ENCODE measurements around the gene RBAK. TPM values are rescaled to one million over a fixed set of nuclear protein-coding genes. Genes with fewer than 3 reads are reported as not detected.
"Not testable (repeated sequence)": the region's sequence is repeated elsewhere in the genome, so short reads cannot be mapped to it uniquely, and the experiment has no call there.

The RBAK gene
- total RNA-seq, 2 experiments from 2014 or later = 12.4 to 12.7 TPM

GRCh38 chr7:5088228-5088833 is 42.7 kb downstream of the RBAK start:
- H3K36me3 Mint-ChIP-seq (ENCODE audit: low read depth); H3K9me3 Mint-ChIP-seq (ENCODE audit: low read depth); H3K27me3 Mint-ChIP-seq; H3K27ac Mint-ChIP-seq; DNase-seq; ATAC-seq; H3K4me1 Mint-ChIP-seq; H3K4me3 Mint-ChIP-seq; POLR2A ChIA-PET: not testable (repeated sequence)
- intact Hi-C loops (cut with DNase I, micrococcal nuclease) = loop anchor here in 1 of 2 experiments (10.0 kb wide), 1 partner anchor 474 kb away; no protein-coding TSS in a partner anchor
- CTCF ChIA-PET = interaction anchor here (0.9 to 4.7 kb wide), 2 partner anchors 114 to 291 kb away, joined by 5 to 36 read pairs; no protein-coding TSS in a partner anchor

DNA sequence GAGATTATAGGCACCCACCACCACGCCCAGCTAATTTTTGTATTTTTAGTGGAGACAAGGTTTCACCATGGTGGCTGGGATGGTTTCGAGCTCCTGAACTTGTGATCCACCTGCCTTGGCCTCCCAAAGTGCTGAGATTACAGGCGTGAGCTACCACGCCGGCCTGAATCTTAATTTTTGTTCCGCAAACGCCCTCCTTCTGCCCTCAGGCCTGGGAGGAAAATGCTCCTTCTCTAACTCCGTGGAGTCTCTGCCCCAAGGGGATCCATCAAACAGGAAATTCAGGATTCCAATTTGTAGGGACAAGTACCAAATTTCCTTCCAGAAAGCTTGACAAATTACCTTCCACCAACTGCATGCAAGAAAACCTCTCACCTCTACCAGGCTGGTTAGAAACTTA is 43.2 kb downstream of the RBAK start:
- H3K27me3 Mint-ChIP-seq = no peaks in the 10 kb centered on the region
- H3K4me3 Mint-ChIP-seq = no peak overlapping the region
- POLR2A ChIA-PET = no interaction called here
- CTCF ChIA-PET = interaction anchor here (0.9 kb wide), 1 partner anchor 115 kb away, joined by 5 read pairs; no protein-coding TSS in a partner anchor
- peaks cover 2% of the 10 kb centered on the region for H3K4me1 Mint-ChIP-seq
- intact Hi-C loops (cut with DNase I, micrococcal nuclease) = loop anchor here in 1 of 2 experiments (10.0 kb wide), 1 partner anchor 474 kb away; no protein-coding TSS in a partner anchor
- H3K27ac Mint-ChIP-seq = no peak overlapping the region
- DNase-seq = no peak
- ATAC-seq = no peak
- peaks cover 1% of the 10 kb centered on the region for H3K36me3 Mint-ChIP-seq (ENCODE audit: low read depth)
- peaks cover 3% of the 10 kb centered on the region for H3K9me3 Mint-ChIP-seq (ENCODE audit: low read depth)

- CTCF ChIA-PET = no interaction called here
- H3K4me3 Mint-ChIP-seq = no peak overlapping the region
- POLR2A ChIA-PET = interaction anchor here (0.6 kb wide), 1 partner anchor 115 kb away, joined by 4 read pairs; no protein-coding TSS in a partner anchor
- ATAC-seq (no peak), DNase-seq (no peak)
- H3K27me3 Mint-ChIP-seq = no peaks in the 10 kb centered on the region
- intact Hi-C loops (cut with DNase I, micrococcal nuclease) = no loop called here
- no peak overlapping the region for H3K27ac Mint-ChIP-seq
- H3K9me3 Mint-ChIP-seq (ENCODE audit: low read depth) = peaks cover 19% of the 10 kb centered on the region
- H3K4me1 Mint-ChIP-seq = no peaks in the 10 kb centered on the region
- peaks cover 3% of the 10 kb centered on the region for H3K36me3 Mint-ChIP-seq (ENCODE audit: low read depth)
Observed at GRCh38 chr7:5093948-5094347, 48.3 kb downstream of the RBAK start.

DNA sequence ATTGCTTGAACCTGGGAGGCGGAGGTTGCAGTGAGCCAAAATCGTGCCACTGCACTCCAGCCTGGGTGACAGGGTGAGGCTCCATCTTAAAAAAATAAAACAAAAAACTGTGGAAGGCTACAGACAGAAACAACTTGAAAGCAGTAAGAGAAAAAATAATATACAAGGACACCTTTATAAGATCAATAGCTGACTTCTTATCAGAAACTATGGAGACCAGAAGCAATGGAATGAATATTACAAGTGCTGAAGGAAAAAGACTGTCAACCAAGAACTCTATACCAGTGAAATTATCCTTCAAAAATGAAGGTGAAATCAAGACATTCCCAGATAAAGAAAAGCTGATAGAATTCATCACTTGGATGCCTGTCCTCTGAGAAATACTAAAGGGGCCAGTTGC is 49.0 kb downstream of the RBAK start:
- DNase-seq = no peak
- intact Hi-C loops (cut with DNase I, micrococcal nuclease) = no loop called here
- no peak overlapping the region for H3K27ac Mint-ChIP-seq
- no peak overlapping the region for H3K4me3 Mint-ChIP-seq
- no peak for ATAC-seq
- POLR2A ChIA-PET = no interaction called here
- H3K9me3 Mint-ChIP-seq (ENCODE audit: low read depth) = peaks cover 19% of the 10 kb centered on the region
- H3K36me3 Mint-ChIP-seq (ENCODE audit: low read depth) = peaks cover 3% of the 10 kb centered on the region
- no peaks in the 10 kb centered on the region for H3K4me1 Mint-ChIP-seq
- no peaks in the 10 kb centered on the region for H3K27me3 Mint-ChIP-seq
- CTCF ChIA-PET = interaction anchor here (0.5 to 0.8 kb wide), 2 partner anchors 46 to 296 kb away, joined by 4 to 5 read pairs; no protein-coding TSS in a partner anchor

GRCh38 chr7:5116359-5116758 is 70.7 kb downstream of the RBAK start:
- Mint-ChIP-seq H3K27ac (no peak overlapping the region), H3K27me3 (no peaks in the 10 kb centered on the region), H3K36me3 (ENCODE audit: low read depth) (no peaks in the 10 kb centered on the region), H3K4me1 (no peaks in the 10 kb centered on the region), H3K4me3 (no peak overlapping the region), H3K9me3 (ENCODE audit: low read depth) (no peaks in the 10 kb centered on the region)
- ATAC-seq = no peak
- intact Hi-C loops (cut with DNase I, micrococcal nuclease) = no loop called here
- no peak for DNase-seq
- POLR2A ChIA-PET = no interaction called here
- CTCF ChIA-PET = no interaction called here

GRCh38 chr7:5117095-5117970 is 71.7 kb downstream of the RBAK start:
- POLR2A ChIA-PET = no interaction called here
- Mint-ChIP-seq H3K27ac (no peak overlapping the region), H3K27me3 (no peaks in the 10 kb centered on the region), H3K4me3 (no peak overlapping the region), H3K36me3 (ENCODE audit: low read depth) (no peaks in the 10 kb centered on the region), H3K9me3 (ENCODE audit: low read depth) (no peaks in the 10 kb centered on the region), H3K4me1 (no peaks in the 10 kb centered on the region)
- ATAC-seq (no peak), DNase-seq (no peak)
- CTCF ChIA-PET = no interaction called here
- intact Hi-C loops (cut with DNase I, micrococcal nuclease) = no loop called here

Other genes starting within 250 kb of the RBAK start
- not detected for gene PAPOLB, start 183.8 kb upstream of the RBAK start, total RNA-seq
- under 1 TPM; 0.42 to 0.69 TPM for gene RADIL, start 162.1 kb upstream of the RBAK start, total RNA-seq
- gene MMD2, start 86.7 kb upstream of the RBAK start, total RNA-seq = not detected
- gene WIPI2, start 144.4 kb downstream of the RBAK start, total RNA-seq = 10 to 100 TPM; 44.5 to 45.1 TPM
- 1 to 10 TPM; 1.0 to 1.7 TPM for gene SLC29A4, start 237.1 kb downstream of the RBAK start, total RNA-seq

Data from activated CD4-positive, alpha-beta T cell treated with anti-CD3 and anti-CD28 coated beads for 36 hours (primary cell).